Transverse colon (tissue), 4 donors: ENCODE measurements around the gene FUS. TPM values are rescaled to one million over a fixed set of nuclear protein-coding genes. Genes with fewer than 3 reads are reported as not detected.
A peak's percentile ranks its signal among the peaks of the same experiment; 100 is the strongest.

ENCODE experiments used
- DNase-seq: peaks from one replicate; pipeline ENCODE4 v3.0.0-alpha.2; 2019
- H3K27ac ChIP-seq, 4 donors: fragments of 200-600 bp; sonication (generic); 2 replicates each; pipeline ENCODE4 v1.5.1; 2016 to 2018; ENCODE audit warnings: inconsistent platforms in 4 of 4
- H3K27me3 ChIP-seq: fragments of 200-600 bp; sonication (generic); 2 replicates; pipeline ENCODE4 v1.5.1; 2017; ENCODE audit warnings: inconsistent platforms
- H3K36me3 ChIP-seq, 4 donors: fragments of 200-600 bp; sonication (generic); 2 replicates each; pipeline ENCODE4 v1.5.1; 2017 to 2019; ENCODE audit warnings: inconsistent platforms in 4 of 4
- H3K4me1 ChIP-seq, 4 donors: fragments of 200-600 bp; sonication (generic); 2 replicates each; pipeline ENCODE4 v1.5.1; 2017 to 2020; ENCODE audit warnings: inconsistent platforms in 4 of 4
- H3K4me3 ChIP-seq, 4 donors: fragments of 200-600 bp; sonication (generic); 1 replicate in 1 of 4; 2 replicates in 3 of 4; pipeline versions ENCODE4 v1.5.1 to v1.6.1; 2017 to 2019; ENCODE audit warnings: inconsistent platforms in 4 of 4
- H3K9me3 ChIP-seq, 2 donors: fragments of 200-600 bp; sonication (generic); 2 replicates each; pipeline ENCODE4 v1.5.1; 2017 to 2019; ENCODE audit warnings: inconsistent platforms in 2 of 2
- CTCF ChIP-seq, 5 experiments: fragments of 200-600 bp in 3 of 5; fragments of 450-650 bp in 2 of 5; sonication (generic) in 3 of 5; IDR thresholded peaks; 1 replicate in 2 of 5; 2 replicates in 3 of 5; pipeline ENCODE4 v1.5.1; 2016 to 2017; ENCODE audit warnings: antibody characterized with exemption in 5 of 5, inconsistent platforms in 3 of 5, mild to moderate bottlenecking in 2 of 5, moderate library complexity in 1 of 5
- EP300 ChIP-seq: sonication (generic); formaldehyde crosslinking; IDR thresholded peaks from one replicate; pipeline ENCODE4 v1.6.1; 2017; ENCODE audit warnings: antibody characterized with exemption, low read depth
- POLR2A ChIP-seq: fragments of 450-650 bp; IDR thresholded peaks from one replicate; pipeline ENCODE4 v1.6.1; 2016; ENCODE audit warnings: antibody characterized with exemption, mild to moderate bottlenecking, moderate library complexity
- POLR2AphosphoS5 ChIP-seq, 3 donors: sonication (generic); formaldehyde crosslinking; IDR thresholded peaks; one replicate each; pipeline ENCODE4 v1.6.1; 2016; ENCODE audit warnings: antibody characterized with exemption in 3 of 3
- WGBS, 2 donors: methylation state at CpG; one replicate each; pipeline ENCODE4 v1.1.5; 2018; ENCODE audit warnings: low coverage in 1 of 2; 5-methylcytosine and 5-hydroxymethylcytosine counted together
- in situ Hi-C, 4 donors: fragments of 200-750 bp; cut with MboI; loops; one replicate each; pipeline versions ENCODE4 v1.15.0 to v1.15.1; 2017; ENCODE audit warnings: low sequenced_read_pairs in 3 of 4, low pct_ligation_motif_present in 1 of 4, low pct_unique_long_range_greater_than_20kb in 1 of 4
- intact Hi-C: fragments of 100-400 bp; cut with DNase I; formaldehyde crosslinking; loops from one replicate; pipeline ENCODE4 v1.15.1; 2023; ENCODE audit warnings: low total_unique reads
- total RNA-seq, 4 donors: library from RNA; depleted of rRNA; stranded (reverse); fragments of >200 nt; gene quantifications; one replicate each; pipeline ENCODE4 v1.1.0, GENCODE V29; 2016

FUS gene
- total RNA-seq, 4 donors from 2014 or later: 43.6 to 116 (median 59.0) TPM

- no peak for DNase-seq
- H3K9me3 ChIP-seq: no peaks in the 10 kb centered on the region
- no peak for TF ChIP-seq POLR2A
- TF ChIP-seq CTCF (IDR thresholded peaks at IDR 0.05): peak in 1 of 5 experiments; percentile 15
- intact Hi-C loops: no loop called here
- H3K36me3 ChIP-seq: peaks cover 0 to under 1% (median 0%) of the 10 kb centered on the region in 4 donors
- in situ Hi-C loops: no loop called here
- WGBS, 2 donors: 14 to 46% methylated on average over 3 to 8 of the region's 8 CpGs
- no peaks in the 10 kb centered on the region for H3K27me3 ChIP-seq
- peak overlapping the region; percentile 80 to 90 (median 87) for H3K27ac ChIP-seq
- peak overlapping the region in 3 of 4 donors; percentile 56 to 66 (median 62) for H3K4me3 ChIP-seq
- peaks cover 15 to 33% (median 22%) of the 10 kb centered on the region in 4 donors for H3K4me1 ChIP-seq
Measured at GRCh38 chr16:31200821-31201568, 21.1 kb downstream of the FUS start.

GRCh38 chr16:31201582-31202413 is 21.9 kb downstream of the FUS start:
- Histone ChIP-seq H3K4me1 (peaks cover 15 to 33% (median 22%) of the 10 kb centered on the region in 4 donors), H3K4me3 (peak overlapping the region; percentile 56 to 75 (median 64)), H3K27ac (peak overlapping the region; percentile 80 to 90 (median 87)), H3K27me3 (no peaks in the 10 kb centered on the region), H3K36me3 (no peaks in the 10 kb centered on the region), H3K9me3 (no peaks in the 10 kb centered on the region)
- intact Hi-C loops (no loop called here), in situ Hi-C loops (no loop called here)
- TF ChIP-seq CTCF (IDR thresholded peaks at IDR 0.05) (no peak), POLR2A (peak; percentile 36), POLR2AphosphoS5 (IDR thresholded peaks at IDR 0.05) (peak in 2 of 3 donors; percentile 54 to 62)
- WGBS, 2 donors: 5% methylated on average over 19 of the region's 35 CpGs; no CpG with 5 or more reads in 1 of the 2 donors
- DNase-seq: peak; percentile 85

- TF ChIP-seq POLR2A (peak; percentile 56), EP300 (no peak), CTCF (IDR thresholded peaks at IDR 0.05) (no peak), POLR2AphosphoS5 (IDR thresholded peaks at IDR 0.05) (peak; percentile 25 to 63 (median 60))
- peaks cover 15 to 33% (median 22%) of the 10 kb centered on the region in 4 donors for H3K4me1 ChIP-seq
- intact Hi-C loops: no loop called here
- no peaks in the 10 kb centered on the region for H3K27me3 ChIP-seq
- H3K27ac ChIP-seq: peak within 1 kb of the TSS; percentile 80 to 90 (median 87)
- DNase-seq: peak; percentile 82
- WGBS, 2 donors: 4 to 19% methylated on average over 6 to 66 of the region's 69 CpGs
- in situ Hi-C loops: no loop called here
- H3K4me3 ChIP-seq: peak within 1 kb of the TSS; percentile 56 to 75 (median 64)
- no peaks in the 10 kb centered on the region for H3K36me3 ChIP-seq
- no peaks in the 10 kb centered on the region for H3K9me3 ChIP-seq
Measured at GRCh38 chr16:31202414-31203375, 22.8 kb downstream of the FUS start, which contains the start of gene PYCARD. TSS of gene PYCARD (minus strand) at chr16:31202760. CDS start at chr16:31202690, 70 bp downstream.
